ENCODE results near the gene MXRA7.

MXRA7 gene

DNA sequence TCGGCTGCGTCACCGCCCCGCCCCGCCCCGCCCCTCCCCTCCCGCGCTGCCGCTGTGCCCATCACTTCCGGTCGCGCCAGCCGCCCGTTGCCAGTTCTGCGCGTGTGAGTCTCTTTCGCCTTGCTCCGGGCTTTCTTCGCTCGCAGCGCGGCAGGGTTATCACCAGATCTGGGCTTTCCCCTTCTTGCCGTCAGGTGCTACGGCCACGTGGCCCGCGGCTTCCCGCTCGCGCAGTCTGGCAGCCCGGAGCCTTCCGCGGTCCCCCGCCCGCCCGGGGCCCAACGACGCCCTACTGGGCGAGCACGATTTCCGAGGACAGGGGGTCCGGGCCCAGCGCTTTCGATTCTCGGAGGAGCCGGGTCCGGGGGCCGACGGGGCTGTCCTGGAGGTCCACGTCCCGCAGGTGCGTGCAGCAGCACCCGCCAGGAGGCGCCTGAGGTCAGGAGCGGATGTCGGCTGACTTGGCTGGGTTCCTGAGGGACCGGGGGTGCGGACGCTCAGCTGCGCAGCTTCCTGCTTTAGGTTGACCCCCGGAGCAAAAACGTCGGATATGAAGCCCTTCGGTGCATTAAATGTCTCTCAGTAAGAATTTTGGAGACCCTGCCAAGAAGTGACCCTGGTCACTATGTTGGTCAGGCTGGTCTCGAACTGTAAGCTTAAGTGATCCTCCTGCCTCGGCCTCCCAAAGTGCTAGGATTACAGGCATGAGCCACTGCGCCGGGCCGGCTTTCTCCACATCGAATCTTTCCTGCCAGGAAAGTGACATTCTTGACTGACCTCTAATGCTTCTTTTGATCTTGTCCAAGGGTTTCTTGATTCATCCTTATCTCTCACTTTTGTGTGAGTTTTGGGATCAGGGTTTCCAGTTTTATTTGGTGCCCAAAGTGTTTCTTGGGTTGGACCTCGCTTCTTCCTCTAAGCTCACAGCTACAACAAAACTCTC lies 16.3 kb upstream of the MXRA7 start, which contains the start of gene METTL23 (continued):
- TF ChIP-seq ZSCAN30 (tag by site-specific recombination; IDR thresholded peaks at IDR 0.05) (peak; percentile 81; the same call in 1 of the 2 replicates), PRDM1 (tag by site-specific recombination; IDR thresholded peaks at IDR 0.05) (peak; percentile 89), ZXDB (tag by site-specific recombination; IDR thresholded peaks at IDR 0.05) (peak; percentile 42), WT1 (tag by site-specific recombination; IDR thresholded peaks at IDR 0.05) (no peak), ZNF121 (tag by site-specific recombination; IDR thresholded peaks at IDR 0.05) (0 out of 2 replicates have a peak, but pooled peaks have one; percentile 31), ZSCAN16 (tag by site-specific recombination; IDR thresholded peaks at IDR 0.05) (no peak), ZNF423 (tag by site-specific recombination; IDR thresholded peaks at IDR 0.05) (no peak), SCRT2 (tag by site-specific recombination; IDR thresholded peaks at IDR 0.05) (peak; percentile 75), ZNF274 (IDR thresholded peaks at IDR 0.05; ENCODE audit: low read length) (no peak), ZNF274 (tag by site-specific recombination; IDR thresholded peaks at IDR 0.05; ENCODE audit: borderline replicate concordance) (no peak), ZBTB1 (tag by site-specific recombination; IDR thresholded peaks at IDR 0.05) (no peak), ZNF202 (tag by site-specific recombination; IDR thresholded peaks at IDR 0.05; ENCODE audit: borderline replicate concordance) (no peak), ZNF416 (tag by site-specific recombination; IDR thresholded peaks at IDR 0.05) (no peak), ZNF610 (tag by site-specific recombination; IDR thresholded peaks at IDR 0.05; ENCODE audit: borderline replicate concordance) (no peak), ZNF211 (tag by site-specific recombination; IDR thresholded peaks at IDR 0.05; ENCODE audit: low read depth) (no peak), GLI4 (tag by site-specific recombination; IDR thresholded peaks at IDR 0.05) (peak; percentile 39; the same call in 1 of the 2 replicates), OVOL3 (tag by site-specific recombination; IDR thresholded peaks at IDR 0.05) (no peak), KLF10 (tag by site-specific recombination; IDR thresholded peaks at IDR 0.05) (peak; percentile 43; the same call in 1 of the 2 replicates), ZBTB8A (tag by site-specific recombination; IDR thresholded peaks at IDR 0.05) (peak; percentile 97), ZNF426 (tag by site-specific recombination; IDR thresholded peaks at IDR 0.05) (no peak), GLIS1 (tag by site-specific recombination; IDR thresholded peaks at IDR 0.05) (peak; percentile 94; the same call in 1 of the 2 replicates), ZNF2 (tag by site-specific recombination; IDR thresholded peaks at IDR 0.05) (peak; percentile 58; the same call in 1 of the 2 replicates), ZNF114 (tag by site-specific recombination; IDR thresholded peaks at IDR 0.05) (no peak), ZNF140 (tag by site-specific recombination; IDR thresholded peaks at IDR 0.05) (no peak), ZNF561 (tag by site-specific recombination; IDR thresholded peaks at IDR 0.05; ENCODE audit: borderline replicate concordance) (0 out of 2 replicates have a peak, but pooled peaks have one; percentile 23), ZEB2 (tag by site-specific recombination; IDR thresholded peaks at IDR 0.05) (peak; percentile 70; the same call in 1 of the 2 replicates)
- TF ChIP-seq, protein P1, sequence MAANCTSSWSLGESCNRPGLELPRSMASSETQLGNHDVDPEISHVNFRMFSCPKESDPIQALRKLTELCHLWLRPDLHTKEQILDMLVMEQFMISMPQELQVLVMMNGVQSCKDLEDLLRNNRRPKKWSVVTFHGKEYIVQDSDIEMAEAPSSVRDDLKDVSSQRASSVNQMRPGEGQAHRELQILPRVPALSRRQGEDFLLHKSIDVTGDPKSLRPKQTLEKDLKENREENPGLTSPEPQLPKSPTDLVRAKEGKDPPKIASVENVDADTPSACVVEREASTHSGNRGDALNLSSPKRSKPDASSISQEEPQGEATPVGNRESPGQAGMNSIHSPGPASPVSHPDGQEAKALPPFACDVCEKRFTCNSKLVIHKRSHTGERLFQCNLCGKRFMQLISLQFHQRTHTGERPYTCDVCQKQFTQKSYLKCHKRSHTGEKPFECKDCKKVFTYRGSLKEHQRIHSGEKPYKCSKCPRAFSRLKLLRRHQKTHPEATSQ (tag by site-specific recombination; IDR thresholded peaks at IDR 0.05), result peak; percentile 63; the same call in 1 of the 2 replicates
- TF ChIP-seq, protein P2, sequence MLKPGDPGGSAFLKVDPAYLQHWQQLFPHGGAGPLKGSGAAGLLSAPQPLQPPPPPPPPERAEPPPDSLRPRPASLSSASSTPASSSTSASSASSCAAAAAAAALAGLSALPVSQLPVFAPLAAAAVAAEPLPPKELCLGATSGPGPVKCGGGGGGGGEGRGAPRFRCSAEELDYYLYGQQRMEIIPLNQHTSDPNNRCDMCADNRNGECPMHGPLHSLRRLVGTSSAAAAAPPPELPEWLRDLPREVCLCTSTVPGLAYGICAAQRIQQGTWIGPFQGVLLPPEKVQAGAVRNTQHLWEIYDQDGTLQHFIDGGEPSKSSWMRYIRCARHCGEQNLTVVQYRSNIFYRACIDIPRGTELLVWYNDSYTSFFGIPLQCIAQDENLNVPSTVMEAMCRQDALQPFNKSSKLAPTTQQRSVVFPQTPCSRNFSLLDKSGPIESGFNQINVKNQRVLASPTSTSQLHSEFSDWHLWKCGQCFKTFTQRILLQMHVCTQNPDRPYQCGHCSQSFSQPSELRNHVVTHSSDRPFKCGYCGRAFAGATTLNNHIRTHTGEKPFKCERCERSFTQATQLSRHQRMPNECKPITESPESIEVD (tag by site-specific recombination; IDR thresholded peaks at IDR 0.05), result no peak
- TF ChIP-seq, protein P3, sequence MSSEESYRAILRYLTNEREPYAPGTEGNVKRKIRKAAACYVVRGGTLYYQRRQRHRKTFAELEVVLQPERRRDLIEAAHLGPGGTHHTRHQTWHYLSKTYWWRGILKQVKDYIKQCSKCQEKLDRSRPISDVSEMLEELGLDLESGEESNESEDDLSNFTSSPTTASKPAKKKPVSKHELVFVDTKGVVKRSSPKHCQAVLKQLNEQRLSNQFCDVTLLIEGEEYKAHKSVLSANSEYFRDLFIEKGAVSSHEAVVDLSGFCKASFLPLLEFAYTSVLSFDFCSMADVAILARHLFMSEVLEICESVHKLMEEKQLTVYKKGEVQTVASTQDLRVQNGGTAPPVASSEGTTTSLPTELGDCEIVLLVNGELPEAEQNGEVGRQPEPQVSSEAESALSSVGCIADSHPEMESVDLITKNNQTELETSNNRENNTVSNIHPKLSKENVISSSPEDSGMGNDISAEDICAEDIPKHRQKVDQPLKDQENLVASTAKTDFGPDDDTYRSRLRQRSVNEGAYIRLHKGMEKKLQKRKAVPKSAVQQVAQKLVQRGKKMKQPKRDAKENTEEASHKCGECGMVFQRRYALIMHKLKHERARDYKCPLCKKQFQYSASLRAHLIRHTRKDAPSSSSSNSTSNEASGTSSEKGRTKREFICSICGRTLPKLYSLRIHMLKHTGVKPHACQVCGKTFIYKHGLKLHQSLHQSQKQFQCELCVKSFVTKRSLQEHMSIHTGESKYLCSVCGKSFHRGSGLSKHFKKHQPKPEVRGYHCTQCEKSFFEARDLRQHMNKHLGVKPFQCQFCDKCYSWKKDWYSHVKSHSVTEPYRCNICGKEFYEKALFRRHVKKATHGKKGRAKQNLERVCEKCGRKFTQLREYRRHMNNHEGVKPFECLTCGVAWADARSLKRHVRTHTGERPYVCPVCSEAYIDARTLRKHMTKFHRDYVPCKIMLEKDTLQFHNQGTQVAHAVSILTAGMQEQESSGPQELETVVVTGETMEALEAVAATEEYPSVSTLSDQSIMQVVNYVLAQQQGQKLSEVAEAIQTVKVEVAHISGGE (tag by site-specific recombination; conservative IDR thresholded peaks at IDR 0.05; ENCODE audit: low read depth), result peak; percentile 88
- TF ChIP-seq, protein P4, sequence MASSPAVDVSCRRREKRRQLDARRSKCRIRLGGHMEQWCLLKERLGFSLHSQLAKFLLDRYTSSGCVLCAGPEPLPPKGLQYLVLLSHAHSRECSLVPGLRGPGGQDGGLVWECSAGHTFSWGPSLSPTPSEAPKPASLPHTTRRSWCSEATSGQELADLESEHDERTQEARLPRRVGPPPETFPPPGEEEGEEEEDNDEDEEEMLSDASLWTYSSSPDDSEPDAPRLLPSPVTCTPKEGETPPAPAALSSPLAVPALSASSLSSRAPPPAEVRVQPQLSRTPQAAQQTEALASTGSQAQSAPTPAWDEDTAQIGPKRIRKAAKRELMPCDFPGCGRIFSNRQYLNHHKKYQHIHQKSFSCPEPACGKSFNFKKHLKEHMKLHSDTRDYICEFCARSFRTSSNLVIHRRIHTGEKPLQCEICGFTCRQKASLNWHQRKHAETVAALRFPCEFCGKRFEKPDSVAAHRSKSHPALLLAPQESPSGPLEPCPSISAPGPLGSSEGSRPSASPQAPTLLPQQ (tag by site-specific recombination; IDR thresholded peaks at IDR 0.05), result 0 out of 2 replicates have a peak, but pooled peaks have one; percentile 32
- TF ChIP-seq, protein P5, sequence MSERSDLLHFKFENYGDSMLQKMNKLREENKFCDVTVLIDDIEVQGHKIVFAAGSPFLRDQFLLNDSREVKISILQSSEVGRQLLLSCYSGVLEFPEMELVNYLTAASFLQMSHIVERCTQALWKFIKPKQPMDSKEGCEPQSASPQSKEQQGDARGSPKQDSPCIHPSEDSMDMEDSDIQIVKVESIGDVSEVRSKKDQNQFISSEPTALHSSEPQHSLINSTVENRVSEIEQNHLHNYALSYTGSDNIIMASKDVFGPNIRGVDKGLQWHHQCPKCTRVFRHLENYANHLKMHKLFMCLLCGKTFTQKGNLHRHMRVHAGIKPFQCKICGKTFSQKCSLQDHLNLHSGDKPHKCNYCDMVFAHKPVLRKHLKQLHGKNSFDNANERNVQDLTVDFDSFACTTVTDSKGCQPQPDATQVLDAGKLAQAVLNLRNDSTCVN (tag by site-specific recombination; optimal IDR thresholded peaks at IDR 0.05), result peak; percentile 88

Data from HEK293 (cell line).